ENCODE results near the gene UVRAG.

UVRAG gene

GRCh38 chr11:75784085-75784478 is 30.9 kb upstream of the UVRAG start:
- no peak for ATAC-seq
- no peak for DNase-seq

GRCh38 chr11:75784506-75784905 is 30.5 kb upstream of the UVRAG start:
- no peak for ATAC-seq
- no peak for DNase-seq

GRCh38 chr11:75785187-75785586 is 29.8 kb upstream of the UVRAG start:
- no peak for ATAC-seq

DNA sequence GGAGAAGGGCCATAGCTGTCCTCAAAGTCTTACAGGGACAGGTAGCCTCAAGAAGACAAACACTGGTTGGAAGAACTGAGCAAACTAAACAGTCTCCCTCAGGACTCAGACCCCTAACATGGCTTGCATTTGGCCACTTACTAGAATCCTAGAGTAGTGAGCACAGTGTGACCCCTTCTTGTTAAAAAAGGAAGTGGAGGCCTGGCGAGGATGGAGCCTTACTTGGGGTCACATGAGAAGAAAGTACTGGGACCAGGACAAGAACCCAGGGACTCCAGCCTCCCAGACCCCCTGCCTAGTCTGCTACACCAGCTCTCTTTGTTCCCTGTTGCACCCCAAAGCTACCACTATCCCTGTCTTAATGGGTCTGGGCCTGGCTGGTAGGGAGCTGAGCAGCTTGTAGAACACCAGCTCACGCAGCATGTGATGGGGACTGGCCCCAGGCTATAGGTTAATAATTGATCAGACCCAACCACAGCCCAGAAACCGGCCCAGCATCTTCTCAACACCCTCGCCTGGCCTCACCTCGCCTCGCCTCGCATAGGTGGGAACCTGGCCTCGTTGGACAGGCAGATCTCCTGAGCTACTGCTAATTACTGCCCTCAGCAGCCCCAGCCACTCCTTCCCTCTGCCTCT is 28.8 kb upstream of the UVRAG start:
- DNase-seq, result no peak
- no peak for ATAC-seq

More at GRCh38 chr11:75785187-75785586, 29.8 kb upstream of the UVRAG start:
- no peak for DNase-seq

- ATAC-seq (no peak), DNase-seq (no peak)
Measured at GRCh38 chr11:75789521-75789920, 25.5 kb upstream of the UVRAG start.

- no peak for DNase-seq
- ATAC-seq, result no peak
Measured at GRCh38 chr11:75790986-75791385, 24.0 kb upstream of the UVRAG start.

DNA sequence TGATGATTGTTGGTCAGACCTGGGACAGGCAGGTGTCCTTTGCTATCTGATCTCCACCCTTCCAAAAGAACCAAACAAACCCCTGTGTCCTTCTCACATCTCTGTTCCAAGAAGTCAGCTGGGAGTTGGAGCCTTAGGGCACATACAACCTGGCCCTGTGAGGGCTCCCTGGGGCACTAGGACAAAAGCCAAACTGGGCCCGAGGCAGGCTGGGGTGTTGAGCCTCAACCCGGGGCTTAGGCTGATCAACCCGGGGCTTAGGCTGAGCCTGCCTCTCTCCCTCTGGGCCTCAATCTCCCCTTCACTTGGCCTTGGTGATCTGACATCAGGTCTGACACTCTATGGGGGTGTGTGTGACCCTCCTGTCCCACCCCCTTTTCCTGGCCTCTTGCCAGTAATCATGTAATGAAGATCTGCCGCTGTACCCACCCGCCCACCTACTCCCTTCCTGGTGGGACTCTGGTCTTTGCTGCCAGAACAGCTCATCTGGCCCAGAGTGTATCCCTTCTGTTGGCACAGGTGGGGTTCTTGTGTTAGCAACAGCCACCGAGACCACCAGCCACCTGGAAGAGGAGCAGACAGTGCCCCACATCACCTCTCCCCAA is 22.8 kb upstream of the UVRAG start:
- DNase-seq (no peak), ATAC-seq (no peak)

DNA sequence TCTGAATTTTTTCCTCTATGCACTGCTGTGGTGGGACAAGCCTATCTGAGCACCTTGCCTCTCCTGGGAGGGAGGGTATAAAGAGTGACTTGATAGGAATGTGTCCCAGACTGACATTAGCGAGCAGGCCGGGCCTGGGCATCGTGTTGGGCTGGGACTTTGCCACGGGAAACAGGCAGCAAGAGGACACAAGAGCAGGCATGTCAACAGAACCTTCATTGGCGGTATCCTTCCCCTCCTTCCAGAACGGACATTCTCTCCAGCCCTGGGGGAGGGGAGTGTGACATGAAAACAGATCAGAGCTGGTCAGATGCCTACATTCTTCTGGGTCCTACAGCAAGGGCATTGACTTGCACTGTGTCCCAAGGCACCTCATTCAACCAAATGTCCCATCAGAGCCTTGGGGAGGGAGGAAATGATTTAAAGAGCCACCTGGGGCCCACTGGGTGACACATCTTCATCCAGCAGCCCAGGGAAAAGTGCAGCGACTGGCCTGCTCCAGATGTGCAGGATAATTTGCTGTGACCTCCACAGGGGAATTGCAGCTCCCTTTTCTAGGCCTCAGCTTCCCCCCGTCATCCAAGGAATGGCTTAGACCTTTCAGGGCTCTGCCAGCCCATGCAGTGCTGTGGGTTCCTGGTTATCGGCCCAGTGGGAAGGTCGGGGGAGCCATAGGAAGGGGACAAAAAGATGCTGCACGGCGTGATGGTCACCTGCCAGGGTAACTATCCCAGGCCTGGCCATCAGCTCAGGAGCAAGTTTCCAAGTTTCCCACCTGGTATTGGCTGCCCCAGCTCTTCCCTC is 21.8 kb upstream of the UVRAG start:
- DNase-seq (no peak), ATAC-seq (no peak)

- DNase-seq (no peak), ATAC-seq (no peak)
Measured at GRCh38 chr11:75793966-75794365, 21.0 kb upstream of the UVRAG start.

GRCh38 chr11:75795276-75796090 is 19.5 kb upstream of the UVRAG start:
- ATAC-seq, result no peak
- DNase-seq, result no peak

DNA sequence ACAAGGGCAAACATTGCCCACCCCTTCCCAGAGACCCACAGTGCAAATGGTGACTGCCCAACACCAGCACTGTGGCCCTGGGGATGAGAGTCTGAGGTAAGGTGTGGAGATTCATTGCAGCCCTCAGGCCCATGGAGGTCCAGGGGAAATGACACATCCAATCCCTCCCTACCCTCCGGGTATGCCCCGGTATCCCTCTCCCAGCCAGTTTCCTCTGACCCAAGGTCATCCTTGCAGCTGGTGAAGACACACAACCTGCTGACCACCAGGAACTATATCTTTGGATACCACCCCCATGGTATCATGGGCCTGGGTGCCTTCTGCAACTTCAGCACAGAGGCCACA is 18.9 kb upstream of the UVRAG start:
- DNase-seq, result no peak
- ATAC-seq, result no peak

DNA sequence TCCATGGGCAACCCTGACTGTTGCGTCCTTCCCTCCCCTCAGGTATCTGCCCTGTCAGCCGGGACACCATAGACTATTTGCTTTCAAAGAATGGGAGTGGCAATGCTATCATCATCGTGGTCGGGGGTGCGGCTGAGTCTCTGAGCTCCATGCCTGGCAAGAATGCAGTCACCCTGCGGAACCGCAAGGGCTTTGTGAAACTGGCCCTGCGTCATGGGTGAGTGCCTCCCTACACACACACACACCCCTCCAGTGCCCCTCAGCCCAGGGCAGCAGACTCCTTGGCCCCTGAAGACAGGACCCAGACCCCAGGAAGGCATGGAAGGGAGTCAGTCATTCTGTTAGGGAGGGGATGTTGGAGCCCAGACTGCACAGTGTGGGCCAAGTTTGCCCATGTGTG is 17.9 kb upstream of the UVRAG start:
- no peak for DNase-seq
- ATAC-seq, result no peak

GRCh38 chr11:75797792-75798191 is 17.2 kb upstream of the UVRAG start:
- DNase-seq (no peak), ATAC-seq (no peak)

DNA sequence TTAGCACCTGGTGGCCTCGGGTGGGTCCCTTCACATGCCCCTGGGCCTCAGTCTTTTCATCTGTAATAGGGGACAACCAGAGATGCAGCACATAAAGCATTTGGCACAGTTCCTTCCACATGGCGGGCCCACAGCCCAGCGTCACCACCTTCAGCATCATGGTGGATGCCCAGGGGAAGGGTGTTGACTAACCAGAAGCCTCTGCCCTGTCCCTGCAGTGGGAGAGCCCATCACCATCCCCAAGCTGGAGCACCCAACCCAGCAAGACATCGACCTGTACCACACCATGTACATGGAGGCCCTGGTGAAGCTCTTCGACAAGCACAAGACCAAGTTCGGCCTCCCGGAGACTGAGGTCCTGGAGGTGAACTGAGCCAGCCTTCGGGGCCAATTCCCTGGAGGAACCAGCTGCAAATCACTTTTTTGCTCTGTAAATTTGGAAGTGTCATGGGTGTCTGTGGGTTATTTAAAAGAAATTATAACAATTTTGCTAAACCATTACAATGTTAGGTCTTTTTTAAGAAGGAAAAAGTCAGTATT is 14.8 kb upstream of the UVRAG start:
- no peak for DNase-seq
- ATAC-seq, result no peak

- DNase-seq (no peak), ATAC-seq (no peak)
Measured at GRCh38 chr11:75800728-75801361, 14.2 kb upstream of the UVRAG start.

- DNase-seq, result no peak
- ATAC-seq, result no peak
Measured at GRCh38 chr11:75801362-75802020, 13.5 kb upstream of the UVRAG start.

DNA sequence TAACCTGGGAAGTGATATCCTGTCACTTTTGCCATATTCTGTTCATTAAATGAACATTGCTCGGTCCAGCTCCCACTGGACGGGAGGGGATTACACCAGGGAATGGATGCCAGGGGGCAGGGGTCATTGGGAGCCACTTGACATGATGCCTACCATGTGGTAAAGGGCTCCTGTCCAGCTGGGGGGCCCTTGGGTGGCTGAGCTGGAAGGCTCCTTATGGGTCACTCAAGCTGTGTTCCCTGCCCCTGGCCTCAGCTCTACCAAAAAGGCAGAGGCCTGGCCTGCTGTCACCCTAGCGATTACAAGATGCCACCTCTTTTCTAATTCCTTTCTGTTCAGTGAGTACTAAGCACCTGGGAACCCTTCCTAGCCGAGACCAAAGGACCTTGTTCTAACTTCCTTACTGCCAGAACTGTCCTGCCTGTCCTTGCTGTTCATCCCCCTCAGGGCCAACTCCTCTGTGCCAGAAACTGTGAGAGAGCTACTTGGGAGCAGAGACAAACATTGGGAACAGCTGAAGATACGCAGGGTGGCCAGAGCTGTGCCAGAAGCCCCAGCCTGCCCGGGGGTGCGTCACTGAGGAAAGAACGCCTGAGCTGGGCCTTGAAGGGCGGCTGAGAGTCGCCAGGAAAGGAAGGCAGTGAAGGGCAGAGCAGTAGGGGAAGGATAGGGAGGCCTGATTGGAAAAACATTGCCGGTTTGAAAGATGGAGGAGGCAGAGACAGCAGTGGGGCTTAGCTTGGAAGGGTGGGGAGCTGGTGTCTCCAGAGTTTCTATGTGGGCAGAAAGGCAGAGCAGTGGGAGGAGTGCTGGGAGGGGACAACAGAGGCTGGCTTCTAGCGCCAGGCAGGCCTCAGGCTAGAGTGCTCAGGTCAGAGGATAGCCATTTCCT is 12.7 kb upstream of the UVRAG start:
- DNase-seq, result no peak
- ATAC-seq, result no peak

DNA sequence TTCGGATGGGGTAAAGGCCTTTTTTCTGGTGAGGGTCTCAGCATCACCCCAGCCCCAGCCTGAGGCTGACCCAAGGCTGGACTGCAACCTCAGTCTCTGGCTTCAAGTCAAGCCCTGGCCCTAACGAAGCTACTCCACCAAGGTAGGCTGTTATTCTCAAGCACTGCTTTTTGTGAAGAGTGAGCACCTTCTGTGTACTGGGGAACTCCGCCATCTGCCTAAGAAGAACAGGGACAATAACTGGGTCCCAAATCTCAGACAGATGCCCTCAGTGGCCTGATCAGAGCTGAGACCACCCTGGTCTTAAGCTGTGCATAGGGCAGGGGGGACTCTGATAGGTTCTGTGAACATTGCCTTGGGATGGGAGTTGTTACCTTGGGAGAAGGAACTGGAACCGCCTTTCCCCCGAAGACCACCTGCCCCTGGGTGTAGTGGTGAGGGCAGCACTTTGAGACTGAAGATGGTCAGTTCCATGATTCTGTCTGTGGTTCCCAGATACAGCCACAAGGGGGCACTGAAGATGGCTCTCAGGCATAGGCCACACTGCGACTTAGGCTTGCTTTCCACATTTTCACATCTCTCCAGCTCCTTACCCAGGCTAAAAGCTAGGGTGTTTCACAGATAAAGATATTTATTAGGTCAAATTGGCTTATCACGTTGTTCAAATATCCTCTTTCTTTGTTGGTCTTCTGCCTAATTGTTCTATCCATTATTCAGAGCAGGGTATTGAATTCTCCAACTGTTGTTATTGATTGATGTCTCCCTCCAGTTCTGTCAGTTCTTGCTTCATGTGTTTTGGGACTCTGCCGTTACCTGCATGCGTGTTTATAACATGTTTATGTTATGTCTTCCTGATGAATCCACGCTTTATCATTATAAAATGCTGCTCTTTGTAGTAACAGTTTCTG is 11.8 kb upstream of the UVRAG start:
- ATAC-seq (peak; percentile 86), DNase-seq (peak; percentile 78)

GRCh38 chr11:75809111-75809510 is 5.9 kb upstream of the UVRAG start:
- no peak for ATAC-seq
- no peak for DNase-seq

Measured in stimulated activated naive CD8-positive, alpha-beta T cell treated with anti-CD3 and anti-CD28 coated beads, Interleukin-15, Interleukin-2, amounts not matched to agents 100 U/mL and 50 U/mL, for 24 hours (primary cell).